GOT3 (cell line): ENCODE data around the gene ACOX1.
A peak's percentile ranks its signal among the peaks of the same experiment; 100 is the strongest.

Source experiments
- DNase-seq: peaks from one replicate; lab custom pipeline; 2025; ENCODE audit warnings: mixed read lengths; lab: John Stamatoyannopoulos, UW

ACOX1 gene

GRCh38 chr17:75909051-75909811, 69.7 kb downstream of the ACOX1 start:
- no peak for DNase-seq

DNA sequence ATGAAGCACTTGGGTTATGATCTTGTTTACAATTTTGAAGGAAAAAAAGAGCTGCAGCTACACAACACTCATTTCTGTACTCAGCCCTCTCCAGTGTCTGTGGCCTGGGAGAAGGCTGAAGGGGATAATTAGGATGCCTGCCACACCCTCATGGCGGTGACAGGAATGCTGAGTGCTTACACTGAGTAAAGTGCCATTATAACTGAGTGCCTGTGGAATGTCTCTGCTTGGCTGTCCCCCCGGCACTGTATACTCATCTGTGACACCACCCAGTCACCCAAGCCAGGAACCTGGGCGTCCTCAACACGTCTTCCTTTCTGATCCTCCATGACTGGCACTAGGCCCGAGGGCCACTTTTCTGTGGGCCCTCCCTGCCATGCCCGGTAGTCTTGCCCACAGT, 70.8 kb downstream of the ACOX1 start:
- no peak for DNase-seq

- DNase-seq: no peak
These were observed 72.7 kb downstream of the ACOX1 start for GRCh38 chr17:75906143-75906884.

DNA sequence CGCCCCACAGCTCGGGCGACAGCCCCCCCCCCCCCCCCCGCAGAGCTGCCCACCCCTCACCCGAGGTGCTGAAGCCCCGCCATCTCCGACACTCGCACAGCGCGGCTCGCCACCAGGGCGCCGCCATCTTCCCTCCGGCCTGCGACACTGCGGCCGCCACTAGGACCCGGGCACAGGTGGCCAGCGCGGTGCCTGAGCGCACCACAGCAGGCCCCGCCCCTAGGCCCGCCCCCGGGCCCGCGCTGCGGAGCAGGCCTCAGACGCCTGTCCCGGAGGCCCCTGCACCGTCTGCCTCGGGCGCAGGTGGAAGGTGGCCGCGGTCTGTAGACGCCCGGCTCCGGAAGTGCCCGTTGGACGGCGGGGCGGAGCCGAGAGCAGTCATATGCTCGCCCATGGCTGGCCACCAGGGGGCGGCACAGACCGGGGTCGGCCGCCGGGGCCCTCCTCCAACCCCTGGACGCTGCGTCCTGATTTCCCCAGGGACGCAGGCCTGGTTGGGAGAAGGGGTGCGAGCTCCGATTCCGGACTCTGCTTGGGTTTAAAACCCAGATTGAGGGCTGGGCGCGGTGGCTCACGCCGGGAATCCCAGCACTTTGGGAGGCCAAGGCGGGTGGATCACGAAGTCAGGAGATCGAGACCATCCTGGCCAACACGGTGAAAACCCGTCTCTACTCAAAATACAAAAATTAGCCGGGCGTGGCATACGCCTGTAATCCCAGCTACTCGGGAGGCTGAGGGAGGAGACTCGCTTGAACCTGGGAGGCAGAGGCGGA, 74.0 kb downstream of the ACOX1 start, which contains the start of gene MRPL38:
TSS of gene MRPL38 (minus strand) at position 136 of the 773 bp plus-strand sequence. CDS start at position 127, 9 bp downstream.
- DNase-seq: peak; percentile 82

GRCh38 chr17:75902406-75902805, 76.6 kb downstream of the ACOX1 start:
- DNase-seq: no peak

GRCh38 chr17:75901727-75902126, 77.2 kb downstream of the ACOX1 start:
- DNase-seq: no peak

DNA sequence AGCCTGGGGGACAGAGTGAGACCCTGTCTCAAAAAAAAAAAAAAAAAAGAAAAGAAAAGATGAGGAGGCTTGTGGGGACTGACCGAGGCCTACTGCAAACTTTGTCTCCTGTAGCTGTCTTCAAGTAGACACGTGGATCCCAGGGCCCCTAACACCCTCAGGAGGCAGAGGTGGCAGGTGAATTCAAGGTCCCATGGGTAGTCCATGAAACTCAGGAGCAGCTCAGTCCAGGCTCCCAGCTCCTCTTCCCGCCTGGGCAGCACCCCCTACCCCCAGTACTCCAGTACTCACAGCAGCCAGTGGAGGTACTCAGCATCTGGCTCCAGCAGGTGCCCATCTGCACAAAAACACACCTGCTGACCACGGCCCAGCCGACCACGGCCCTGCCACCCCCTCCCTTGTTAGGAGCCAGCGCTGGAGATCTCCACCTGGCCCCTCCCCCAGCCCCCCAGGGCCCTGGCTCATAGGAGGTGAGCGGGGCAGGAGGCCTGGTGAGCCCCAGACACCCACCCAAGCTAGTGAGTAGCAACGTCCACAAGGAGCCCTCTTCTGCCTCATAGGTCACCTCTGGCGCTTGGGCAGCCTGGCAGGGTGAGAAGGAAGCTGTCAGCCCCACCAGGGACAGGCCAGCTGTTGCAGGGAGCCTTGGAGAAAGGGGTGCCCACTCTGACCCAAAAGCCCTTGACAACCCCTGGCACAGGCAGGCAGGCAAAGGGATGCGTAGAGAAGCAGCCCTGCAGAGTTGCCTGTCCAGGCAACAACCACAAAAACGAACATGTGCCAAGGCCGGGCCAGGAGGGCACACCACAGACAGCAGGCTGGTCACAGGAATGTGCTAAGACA, 78.1 kb downstream of the ACOX1 start:
- no peak for DNase-seq

DNA sequence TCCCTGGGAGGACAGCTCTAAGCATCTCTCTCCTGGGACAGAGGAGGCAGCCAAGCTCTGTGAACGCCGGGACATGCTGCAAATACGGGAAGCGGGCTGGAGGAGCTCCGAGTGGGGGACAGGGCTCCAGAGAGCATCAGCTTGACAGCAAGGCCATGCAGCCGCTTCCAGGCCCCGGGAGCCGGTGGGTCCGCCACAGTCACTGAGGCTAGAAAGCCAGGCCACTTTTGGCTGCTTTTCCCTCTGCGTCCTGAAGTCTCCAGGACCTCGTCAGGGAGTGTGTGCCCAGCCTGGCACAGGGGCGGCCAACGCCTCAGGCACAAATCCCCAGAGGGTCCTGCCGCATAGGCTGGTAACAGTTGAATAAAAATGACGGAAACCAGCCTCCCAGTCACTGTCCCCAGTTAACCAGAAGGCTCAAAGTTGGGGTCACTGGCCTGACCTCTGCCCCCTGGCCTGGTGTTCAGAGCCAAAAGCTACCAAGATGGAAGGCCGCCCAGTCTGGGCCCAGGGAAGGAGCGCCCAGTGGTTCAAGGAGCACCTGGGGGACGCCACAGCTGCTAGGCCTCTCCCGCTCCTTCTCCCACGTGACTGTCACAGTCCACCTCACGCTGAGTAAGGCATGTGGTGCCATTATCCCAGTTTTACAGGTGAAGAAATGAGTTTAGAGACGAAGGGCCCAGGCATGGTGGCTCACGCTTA, 79.0 kb downstream of the ACOX1 start:
- no peak for DNase-seq

DNA sequence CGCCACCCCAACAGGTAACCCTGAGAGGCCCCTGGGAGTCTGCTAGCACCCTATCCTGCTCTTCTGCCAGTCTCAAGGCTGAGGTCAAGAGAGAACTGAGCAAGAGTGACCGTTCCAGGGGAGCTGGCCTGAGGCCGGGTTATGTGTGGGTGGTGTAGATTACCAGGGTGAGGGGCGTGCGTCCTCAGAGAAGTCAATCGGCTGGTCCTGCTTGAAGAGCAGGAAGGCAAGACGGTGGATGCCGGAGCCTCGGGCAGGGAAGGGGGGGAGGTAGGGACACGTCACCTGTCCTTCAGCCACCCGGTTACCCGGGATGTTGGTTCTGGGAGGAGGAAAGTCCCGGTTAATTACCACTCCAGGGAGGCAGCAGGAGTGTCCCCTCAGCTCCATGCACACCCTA, 79.6 kb downstream of the ACOX1 start:
- DNase-seq: no peak

GRCh38 chr17:75898791-75899190, 80.2 kb downstream of the ACOX1 start:
- DNase-seq: no peak

DNA sequence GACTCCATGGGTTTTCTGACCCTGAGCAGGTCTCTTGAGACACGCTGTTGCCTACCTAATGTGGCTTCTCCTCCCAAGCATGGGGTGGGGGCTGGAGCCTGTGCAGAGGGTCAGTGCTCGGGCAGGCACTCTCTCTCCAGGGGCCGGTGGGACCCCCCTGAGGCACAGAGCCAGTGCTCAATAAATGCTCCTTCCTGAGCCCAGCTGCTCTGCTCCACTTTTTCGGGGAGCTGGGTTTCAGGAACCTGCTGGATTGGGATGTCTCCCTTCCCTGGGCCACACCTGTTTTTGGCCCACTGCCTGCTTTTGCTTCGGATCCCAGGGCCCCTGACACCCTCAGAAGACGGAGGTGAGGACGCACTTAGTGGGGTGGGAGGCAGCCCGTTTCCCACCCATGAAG, 80.9 kb downstream of the ACOX1 start:
- DNase-seq: no peak

DNA sequence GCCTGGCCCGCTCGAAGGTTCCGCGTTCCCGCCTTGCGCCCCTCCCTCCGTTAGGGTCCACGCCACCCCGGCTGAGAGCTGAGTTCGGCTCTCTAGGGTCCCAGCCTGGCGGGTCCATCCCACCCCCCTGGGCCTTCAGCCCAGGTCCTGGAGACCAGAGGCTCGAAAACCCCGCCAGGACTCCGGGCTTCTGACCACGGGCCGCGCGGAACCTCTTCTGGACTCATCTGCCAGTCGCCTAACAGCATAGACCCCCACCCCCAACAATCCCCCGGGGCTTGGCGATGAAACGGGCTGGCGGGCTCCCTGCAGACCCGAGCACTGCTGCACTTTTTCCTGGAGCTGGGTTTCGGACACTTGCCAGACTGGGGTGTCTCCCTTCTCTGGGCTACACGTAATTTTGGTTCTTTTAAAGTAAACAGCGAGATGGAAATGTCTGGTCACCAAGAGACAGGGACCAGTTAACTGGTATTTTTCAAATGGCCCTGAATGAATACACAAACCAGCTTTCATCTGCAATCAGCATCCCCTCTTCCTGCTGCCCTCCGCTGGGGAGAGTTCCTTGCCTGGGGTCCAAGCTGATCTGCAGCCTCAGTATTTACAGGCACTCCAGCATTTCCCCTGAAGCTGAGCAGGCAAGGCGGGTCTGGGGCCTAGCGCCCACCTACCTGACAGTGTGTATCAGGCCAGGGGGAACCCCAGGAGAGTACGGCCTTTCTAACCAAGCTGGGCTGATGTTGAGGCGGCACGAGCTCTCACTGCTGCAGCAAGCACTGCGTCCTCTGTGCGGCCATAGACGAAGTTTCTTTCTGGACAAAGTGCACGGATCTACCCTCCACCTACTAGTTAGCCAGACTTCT, 81.6 kb downstream of the ACOX1 start:
- no peak for DNase-seq

GRCh38 chr17:75896415-75897159, 82.4 kb downstream of the ACOX1 start, which contains the start of gene TRIM65:
Gene TRIM65 (minus strand): TSS chr17:75896951. CDS start chr17:75896937, 14 bp downstream.
- DNase-seq: peak; percentile 52

- DNase-seq: no peak
These were observed 83.4 kb downstream of the ACOX1 start for GRCh38 chr17:75895370-75896155.

- DNase-seq: no peak
These were observed 84.8 kb downstream of the ACOX1 start for GRCh38 chr17:75894049-75894733.

DNA sequence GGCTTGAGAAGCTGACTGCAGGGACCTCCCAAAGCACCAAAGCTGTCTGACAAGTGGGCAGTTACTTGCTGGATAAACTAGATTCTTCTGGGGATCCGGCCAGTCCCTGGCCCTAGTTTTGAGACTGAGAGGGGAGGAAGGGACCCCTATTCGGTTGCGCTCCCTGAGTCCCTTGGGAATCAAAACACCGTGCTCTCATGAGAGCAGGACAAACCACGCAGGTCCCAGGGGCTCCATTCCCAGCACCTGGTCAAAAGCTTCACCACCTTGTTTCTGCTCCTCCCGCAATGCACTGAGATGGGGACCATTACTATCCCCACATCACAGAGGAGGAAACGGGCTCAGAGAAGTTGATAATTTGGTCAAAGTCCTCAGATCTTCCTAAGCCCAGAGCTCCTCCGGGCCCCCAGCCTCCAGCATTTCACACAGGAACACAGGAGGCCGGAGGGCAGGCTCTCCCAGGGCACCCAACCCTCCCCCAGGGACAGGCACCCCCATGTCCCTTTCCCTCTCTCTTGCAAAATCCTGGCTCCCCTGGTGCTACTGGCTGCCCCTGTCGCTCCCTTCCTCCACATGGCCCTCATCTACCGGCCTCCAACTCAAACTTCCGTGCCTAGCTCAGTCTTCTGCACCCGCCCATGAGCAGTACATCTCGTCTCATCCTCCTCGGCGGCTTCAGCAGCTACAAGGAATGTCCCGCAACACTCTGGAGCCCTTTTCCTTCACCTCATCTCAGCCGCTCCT, 85.5 kb downstream of the ACOX1 start:
- no peak for DNase-seq
